H1 (cell line): ENCODE data around the gene ABCG8. TPM values are rescaled to one million over a fixed set of nuclear protein-coding genes. Genes with fewer than 3 reads are reported as not detected.

Experiments
- BRCA1 ChIP-seq: IDR thresholded peaks from 2 replicates; pipeline ENCODE4 v1.6.1; 2012; ENCODE audit warnings: low read depth, low read length, improper control_type of control experiment
- CEBPB ChIP-seq: IDR thresholded peaks from 2 replicates; pipeline ENCODE4 v1.6.1; 2012; ENCODE audit warnings: low read depth, low read length
- CHD2 ChIP-seq: IDR thresholded peaks from 2 replicates; pipeline ENCODE4 v1.6.1; 2012; ENCODE audit warnings: low read length, improper control_type of control experiment
- CHD7 ChIP-seq: fragments of 300-600 bp; sonication (generic); IDR thresholded peaks from 2 replicates; pipeline ENCODE4 v1.7.1; 2012; ENCODE audit warnings: low read length, moderate library complexity, mild to moderate bottlenecking, inconsistent platforms; ENCODE audit not compliant: insufficient replicate concordance
- CTBP2 ChIP-seq: IDR thresholded peaks from 2 replicates; pipeline ENCODE4 v1.7.0; 2011; ENCODE audit warnings: borderline replicate concordance, mild to moderate bottlenecking, moderate library complexity, mixed read lengths, low read length; ENCODE audit not compliant: insufficient read depth, insufficient read length
- EGR1 ChIP-seq: IDR thresholded peaks from 2 replicates; pipeline ENCODE4 v1.6.1; 2011; ENCODE audit warnings: low read depth, low read length, borderline replicate concordance
- FOSL1 ChIP-seq: IDR thresholded peaks from 2 replicates; pipeline ENCODE4 v1.6.1; 2011; ENCODE audit warnings: mild to moderate bottlenecking, low read depth, low read length, moderate library complexity; ENCODE audit not compliant: insufficient read depth
- NANOG ChIP-seq: IDR thresholded peaks from 2 replicates; pipeline ENCODE4 v1.6.1; 2011; ENCODE audit warnings: low read length, low read depth, mild to moderate bottlenecking, inconsistent platforms; ENCODE audit not compliant: insufficient read depth, poor library complexity, severe bottlenecking
- SAP30 ChIP-seq: fragments of 300-600 bp; sonication (generic); IDR thresholded peaks from 2 replicates; pipeline ENCODE4 v1.7.1; 2012; ENCODE audit warnings: low read length, moderate library complexity, mild to moderate bottlenecking, inconsistent platforms; ENCODE audit not compliant: insufficient read depth, insufficient replicate concordance
- polyA plus RNA-seq, 7 experiments: library from polyadenylated mRNA; depleted of rRNA in 3 of 7; stranded (reverse) in 5 of 7; unstranded in 2 of 7; fragments of >200 nt in 5 of 7; fragments of 200-250 nt in 2 of 7; gene quantifications; 1 replicate in 5 of 7; 2 replicates in 1 of 7; 4 replicates in 1 of 7; pipeline versions ENCODE4 v1.2.1 to v1.2.3, GENCODE V29; 2011 to 2013; ENCODE audit warnings: missing spikeins in 2 of 7, mixed read lengths in 2 of 7
- total RNA-seq: library from RNA; stranded (reverse); fragmentation: NEBNext Ultra II Directional; extraction: Animal tissue kit (Norgen Biotek cat#: 25700); gene quantifications from 2 replicates; pipeline ENCODE4 v1.2.1, GENCODE V29; 2021

The ABCG8 gene
- total and polyA plus RNA-seq, 2 of the 8 experiments (the other 6 are each of a cell fraction or from before 2014, with no cell fraction given) = not detected

- TF ChIP-seq CHD7 (no peak), CTBP2 (no peak), BRCA1 (no peak), FOSL1 (no peak), SAP30 (no peak), NANOG (no peak), EGR1 (no peak), CHD2 (no peak), CEBPB (no peak)
Measured at GRCh38 chr2:43851011-43851980, 12.5 kb downstream of the ABCG8 start (continued).
